CD4-positive, alpha-beta T cell treated with Interleukin-4 for 1 hour (primary cell): ENCODE measurements around the gene ZRANB1.

Experiments
- DNase-seq, 2 donors: peaks; one replicate each; pipeline ENCODE4 v3.0.0-alpha.2; 2020 to 2022

ZRANB1 gene

GRCh38 chr10:125007436-125007835 is 65.5 kb downstream of the ZRANB1 start:
- no peak for DNase-seq

DNA sequence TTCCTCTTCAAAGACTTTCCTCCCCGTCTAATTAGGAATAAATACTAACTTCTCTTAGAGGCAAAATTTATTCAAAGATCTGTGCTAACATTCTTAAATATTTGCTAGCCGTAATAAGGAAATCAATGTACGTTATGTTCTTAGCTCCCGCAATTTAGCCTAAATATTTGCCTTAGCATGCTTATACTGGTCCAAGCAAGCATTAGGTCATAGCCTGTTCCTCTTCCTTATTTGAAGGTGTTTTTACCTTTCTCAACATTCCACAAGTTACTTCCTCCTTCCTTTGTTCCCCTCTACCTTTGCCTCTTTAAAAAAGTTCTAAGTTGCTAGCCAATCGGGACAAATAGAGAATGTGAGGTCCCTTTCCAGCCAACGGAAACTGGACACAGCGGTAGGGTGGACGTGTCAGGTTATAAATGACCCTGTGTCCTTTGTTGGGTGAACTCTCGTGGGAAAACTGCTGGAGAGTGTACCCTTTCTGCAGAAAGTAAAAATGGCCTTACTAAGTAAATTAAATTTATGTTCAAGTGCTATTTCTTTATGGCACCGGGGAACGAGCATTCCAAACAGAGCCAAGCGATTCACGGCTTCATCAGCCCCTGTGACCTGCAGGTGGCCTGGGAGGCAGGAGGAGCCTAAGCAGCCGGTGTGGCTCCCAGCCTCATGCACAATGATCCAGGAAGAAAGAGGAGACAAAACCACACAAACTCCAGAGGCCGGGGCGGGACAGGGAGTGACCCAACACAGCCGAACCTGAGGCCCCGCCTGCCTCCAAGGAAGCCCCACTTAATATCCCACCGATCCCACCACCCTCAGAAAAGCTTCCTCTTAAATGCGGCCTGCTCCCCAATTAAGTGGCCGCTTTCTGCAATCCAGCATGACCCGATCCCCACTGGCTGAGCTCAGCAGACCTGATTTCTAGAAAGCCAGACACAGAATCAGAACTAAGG is 67.0 kb downstream of the ZRANB1 start:
- no peak for DNase-seq

GRCh38 chr10:125009661-125010161 is 67.8 kb downstream of the ZRANB1 start:
- no peak for DNase-seq

GRCh38 chr10:125010362-125010761 is 68.4 kb downstream of the ZRANB1 start:
- DNase-seq: no peak

DNA sequence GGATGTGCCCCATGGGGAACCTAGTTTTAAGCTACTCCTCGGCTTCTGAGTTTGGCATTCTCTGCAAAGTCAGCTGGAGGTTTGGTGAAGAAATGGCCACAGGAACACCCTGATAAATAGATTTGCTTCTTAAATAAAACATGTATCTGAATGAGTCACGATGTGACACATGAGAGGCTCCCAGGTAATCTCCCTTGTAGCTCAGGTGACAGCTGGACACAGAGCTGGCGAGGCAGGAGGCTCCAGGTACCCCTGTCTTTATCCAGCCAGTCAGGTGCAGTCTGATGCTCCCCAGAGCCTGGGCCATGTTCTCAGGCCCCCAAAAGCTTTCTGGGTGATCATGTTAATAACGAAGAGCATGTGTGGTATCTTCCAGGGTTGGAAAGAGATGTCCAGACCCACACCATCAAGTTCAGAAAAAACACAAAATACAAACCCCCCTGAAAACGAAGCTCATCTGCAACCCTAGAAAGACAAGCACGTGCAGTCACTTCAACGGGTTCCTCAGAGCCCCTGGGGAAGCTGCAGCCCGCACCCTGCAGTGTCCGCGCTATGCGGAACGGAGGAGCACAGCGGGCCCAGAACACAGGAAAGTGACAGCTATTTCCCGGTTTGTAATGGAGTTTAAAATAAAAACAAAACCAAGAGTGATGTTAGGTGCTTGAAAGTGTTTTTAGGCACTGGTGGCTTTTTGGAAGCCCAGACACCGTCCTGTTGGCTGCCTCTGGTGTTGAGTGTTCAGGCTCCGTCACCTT is 69.4 kb downstream of the ZRANB1 start:
- DNase-seq: no peak

- no peak for DNase-seq
Measured at GRCh38 chr10:125011926-125012705, 70.2 kb downstream of the ZRANB1 start.

DNA sequence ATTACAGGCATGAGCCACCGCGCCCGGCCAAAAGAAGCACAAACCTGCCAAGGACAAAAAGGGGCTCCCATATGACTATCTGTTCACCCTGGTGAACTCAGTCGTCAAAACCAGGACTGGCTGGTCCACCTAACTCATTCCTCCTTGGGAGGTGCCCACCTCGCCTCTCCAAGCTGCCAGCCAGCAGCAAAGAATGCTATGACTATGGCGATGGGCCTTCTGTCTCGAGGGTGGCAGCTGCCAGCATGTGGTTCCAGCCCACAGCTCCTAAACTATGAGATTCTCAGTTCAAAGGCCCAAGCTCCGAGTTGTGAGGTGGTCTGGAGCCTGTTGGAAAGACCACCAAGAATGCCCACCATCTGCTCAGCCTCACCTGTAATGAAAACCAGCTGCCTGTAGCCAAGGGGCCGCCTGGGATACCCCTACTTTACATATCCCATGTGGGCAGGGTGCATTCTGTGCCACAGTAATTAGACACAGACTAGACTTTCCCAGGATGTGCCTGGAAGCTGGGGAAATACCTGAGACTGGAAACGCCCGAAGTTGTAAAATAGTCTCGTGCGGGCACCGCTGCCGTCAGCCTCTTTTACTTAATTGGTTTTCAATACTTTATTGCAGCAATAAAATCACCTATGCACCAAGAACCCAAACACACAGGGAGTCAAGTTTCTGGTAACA is 71.1 kb downstream of the ZRANB1 start:
- no peak for DNase-seq

GRCh38 chr10:125013529-125013872 is 71.6 kb downstream of the ZRANB1 start:
- no peak for DNase-seq

DNA sequence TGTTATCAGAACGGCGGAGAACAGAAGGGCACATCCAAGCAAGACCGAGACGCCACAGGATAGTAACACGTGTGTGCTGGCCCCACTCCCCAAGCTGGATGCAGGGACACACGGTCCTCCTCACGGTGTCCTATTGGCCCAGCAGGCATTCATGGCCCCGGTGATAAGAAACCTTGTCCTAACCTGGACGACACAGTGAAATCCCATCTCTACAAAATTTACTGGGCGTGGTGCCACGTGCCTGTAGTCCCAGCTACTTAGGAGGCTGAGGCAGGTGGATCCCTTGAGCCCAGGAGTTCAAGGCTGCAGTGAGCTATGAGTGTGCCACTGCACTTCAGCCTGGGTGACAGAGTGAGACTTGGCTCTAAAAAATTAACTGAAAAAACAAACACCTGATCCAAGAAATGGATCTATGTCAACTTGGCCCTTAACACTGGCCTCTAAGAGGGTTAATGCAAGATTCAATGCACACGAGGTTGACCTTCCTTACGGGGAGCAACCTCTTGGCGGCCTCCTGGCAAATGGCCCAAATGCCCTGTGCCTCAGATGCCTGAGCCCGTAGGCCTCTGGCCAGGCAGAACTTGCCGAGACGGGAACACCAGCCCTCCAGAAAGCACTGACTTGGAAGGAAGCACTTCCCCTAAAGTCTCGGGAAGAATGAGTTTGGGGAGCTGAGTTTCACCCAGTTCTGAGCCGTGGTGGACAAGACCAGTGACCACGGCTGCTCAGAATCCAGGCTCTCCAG is 72.3 kb downstream of the ZRANB1 start:
- no peak for DNase-seq

- DNase-seq: no peak
Measured at GRCh38 chr10:125014836-125015355, 73.0 kb downstream of the ZRANB1 start.

- DNase-seq: peak; percentile 20 to 21
Measured at GRCh38 chr10:125015356-125015944, 73.5 kb downstream of the ZRANB1 start.

DNA sequence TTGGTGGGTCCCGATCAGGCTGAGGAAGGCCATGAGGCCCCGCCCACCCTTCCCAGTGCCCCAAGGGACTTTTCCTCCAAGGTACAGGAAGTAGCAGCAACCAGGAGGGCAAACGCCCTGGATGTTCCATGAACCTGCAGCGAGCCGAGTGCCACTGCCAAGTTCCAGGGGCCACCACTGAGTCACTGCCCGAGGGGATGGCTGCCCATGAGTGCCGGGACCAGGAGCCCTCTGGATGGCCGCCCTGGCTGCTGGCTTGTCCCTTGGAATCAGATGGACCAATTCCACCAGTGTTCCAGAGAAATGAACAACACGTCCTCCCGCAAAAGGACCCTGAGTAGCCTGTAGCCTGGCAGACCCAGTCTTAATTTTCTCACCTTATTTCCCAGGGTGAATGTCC is 74.2 kb downstream of the ZRANB1 start:
- DNase-seq: no peak

DNA sequence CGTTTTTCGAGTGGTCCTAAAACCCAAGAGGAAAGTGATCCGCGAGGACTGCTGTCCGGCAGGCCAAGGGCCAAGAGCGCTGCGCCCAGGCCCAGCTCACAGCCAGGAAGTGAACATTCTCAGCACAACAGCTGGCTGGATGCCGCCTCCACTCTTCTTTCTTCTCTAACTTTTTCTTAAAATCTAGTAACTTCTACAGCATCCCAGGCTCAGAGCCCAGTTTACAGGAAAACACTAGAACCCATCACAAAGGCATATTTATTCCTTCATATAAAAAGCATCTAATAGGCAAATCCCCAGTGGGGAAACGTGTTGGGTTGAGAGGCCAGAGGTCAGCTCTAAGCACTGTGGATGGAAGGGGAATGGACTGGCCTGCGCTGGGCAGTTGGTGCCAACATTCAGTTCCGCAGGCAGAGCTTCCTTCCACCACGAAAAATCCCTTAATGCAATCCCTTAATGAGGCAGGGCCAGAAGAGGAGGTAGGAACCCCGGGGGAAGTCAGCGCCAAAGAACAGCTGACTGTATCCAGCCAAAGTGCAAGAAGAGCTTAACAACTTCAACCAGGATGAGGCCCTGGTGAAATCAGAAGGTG is 74.8 kb downstream of the ZRANB1 start:
- DNase-seq: no peak

- no peak for DNase-seq
Measured at GRCh38 chr10:125017547-125018298, 75.8 kb downstream of the ZRANB1 start.

DNA sequence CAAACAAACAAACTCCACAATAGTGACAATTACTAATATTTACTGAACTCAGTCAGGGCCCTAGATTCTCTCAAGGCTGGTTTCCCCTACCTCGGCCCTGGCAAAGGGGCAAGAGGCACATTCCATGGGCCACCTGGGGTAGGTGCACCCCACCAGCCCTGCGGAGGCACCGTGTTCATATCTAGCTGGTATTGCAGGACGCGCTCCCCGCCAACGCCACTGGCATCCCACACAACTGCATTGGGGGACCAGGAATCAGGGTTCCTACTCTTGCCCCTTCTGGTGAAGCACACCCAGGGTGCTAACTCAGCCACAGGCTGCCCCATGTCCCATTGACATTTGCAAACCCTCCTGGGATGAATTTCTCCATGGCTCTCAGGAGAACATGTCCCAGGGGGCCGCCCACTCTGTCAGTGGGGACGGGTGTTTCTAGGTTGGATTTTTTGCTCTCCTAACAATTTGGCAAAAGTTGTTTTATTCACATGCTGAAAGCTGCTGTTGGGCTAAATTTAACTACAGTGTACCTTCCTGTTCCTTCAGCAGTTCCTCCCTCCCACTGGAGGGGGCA is 76.7 kb downstream of the ZRANB1 start:
- DNase-seq: no peak

- no peak for DNase-seq
Measured at GRCh38 chr10:125020386-125020785, 78.5 kb downstream of the ZRANB1 start.

GRCh38 chr10:125020871-125021270 is 78.9 kb downstream of the ZRANB1 start:
- no peak for DNase-seq

GRCh38 chr10:125021686-125022344 is 79.9 kb downstream of the ZRANB1 start:
- no peak for DNase-seq

- DNase-seq: no peak
Measured at GRCh38 chr10:125022671-125023070, 80.7 kb downstream of the ZRANB1 start.
